Neutrophil (primary cell): ENCODE results near the gene KRTAP12-3.
"Not testable (repeated sequence)": the region's sequence is repeated elsewhere in the genome, so short reads cannot be mapped to it uniquely, and the experiment has no call there.

Experiments used
- H3K27ac ChIP-seq: fragments of 200-600 bp; sonication (generic); 2 replicates; pipeline ENCODE4 v1.5.1; 2016; ENCODE audit warnings: mild to moderate bottlenecking, moderate library complexity
- H3K27me3 ChIP-seq: fragments of 200-600 bp; sonication (generic); 2 replicates; pipeline ENCODE4 v1.6.0; 2016; ENCODE audit warnings: mild to moderate bottlenecking
- H3K36me3 ChIP-seq: fragments of 200-600 bp; sonication (generic); 2 replicates; pipeline ENCODE4 v1.5.1; 2017
- H3K4me1 ChIP-seq, 2 experiments: fragments of 200-600 bp in 1 of 2; sonication (generic) in 1 of 2; 1 replicate in 1 of 2; 2 replicates in 1 of 2; pipeline versions ENCODE4 v1.5.1 to v1.6.1; 2013 to 2016; ENCODE audit warnings: low read depth in 1 of 2, low read length in 1 of 2, mild to moderate bottlenecking in 1 of 2, moderate library complexity in 1 of 2; ENCODE audit not compliant: control insufficient read depth in 1 of 2, insufficient read depth in 1 of 2
- H3K4me3 ChIP-seq, 2 experiments: fragments of 200-600 bp in 1 of 2; sonication (generic) in 1 of 2; 1 replicate in 1 of 2; 2 replicates in 1 of 2; pipeline ENCODE4 v1.5.1; 2013 to 2016; ENCODE audit warnings: low read depth in 1 of 2, low read length in 1 of 2, mild to moderate bottlenecking in 1 of 2, moderate library complexity in 1 of 2
- H3K9me3 ChIP-seq: fragments of 200-600 bp; sonication (generic); 2 replicates; pipeline ENCODE4 v1.5.1; 2016
- TF ChIP-seq, protein P1 (sequence below): fragments of 200-600 bp; sonication (generic); IDR thresholded peaks from 2 replicates; pipeline ENCODE4 v1.5.1; 2016; ENCODE audit warnings: antibody characterized with exemption

The KRTAP12-3 gene

GRCh38 chr21:44684483-44684882, 26.8 kb downstream of the KRTAP12-3 start:
- Histone ChIP-seq H3K27me3 (peaks cover 21% of the 10 kb centered on the region), H3K36me3 (no peaks in the 10 kb centered on the region), H3K27ac (no peak overlapping the region), H3K9me3 (no peaks in the 10 kb centered on the region), H3K4me3 (no peak overlapping the region), H3K4me1 (no peaks in the 10 kb centered on the region)
- TF ChIP-seq, protein P1, sequence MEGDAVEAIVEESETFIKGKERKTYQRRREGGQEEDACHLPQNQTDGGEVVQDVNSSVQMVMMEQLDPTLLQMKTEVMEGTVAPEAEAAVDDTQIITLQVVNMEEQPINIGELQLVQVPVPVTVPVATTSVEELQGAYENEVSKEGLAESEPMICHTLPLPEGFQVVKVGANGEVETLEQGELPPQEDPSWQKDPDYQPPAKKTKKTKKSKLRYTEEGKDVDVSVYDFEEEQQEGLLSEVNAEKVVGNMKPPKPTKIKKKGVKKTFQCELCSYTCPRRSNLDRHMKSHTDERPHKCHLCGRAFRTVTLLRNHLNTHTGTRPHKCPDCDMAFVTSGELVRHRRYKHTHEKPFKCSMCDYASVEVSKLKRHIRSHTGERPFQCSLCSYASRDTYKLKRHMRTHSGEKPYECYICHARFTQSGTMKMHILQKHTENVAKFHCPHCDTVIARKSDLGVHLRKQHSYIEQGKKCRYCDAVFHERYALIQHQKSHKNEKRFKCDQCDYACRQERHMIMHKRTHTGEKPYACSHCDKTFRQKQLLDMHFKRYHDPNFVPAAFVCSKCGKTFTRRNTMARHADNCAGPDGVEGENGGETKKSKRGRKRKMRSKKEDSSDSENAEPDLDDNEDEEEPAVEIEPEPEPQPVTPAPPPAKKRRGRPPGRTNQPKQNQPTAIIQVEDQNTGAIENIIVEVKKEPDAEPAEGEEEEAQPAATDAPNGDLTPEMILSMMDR: no peak

DNA sequence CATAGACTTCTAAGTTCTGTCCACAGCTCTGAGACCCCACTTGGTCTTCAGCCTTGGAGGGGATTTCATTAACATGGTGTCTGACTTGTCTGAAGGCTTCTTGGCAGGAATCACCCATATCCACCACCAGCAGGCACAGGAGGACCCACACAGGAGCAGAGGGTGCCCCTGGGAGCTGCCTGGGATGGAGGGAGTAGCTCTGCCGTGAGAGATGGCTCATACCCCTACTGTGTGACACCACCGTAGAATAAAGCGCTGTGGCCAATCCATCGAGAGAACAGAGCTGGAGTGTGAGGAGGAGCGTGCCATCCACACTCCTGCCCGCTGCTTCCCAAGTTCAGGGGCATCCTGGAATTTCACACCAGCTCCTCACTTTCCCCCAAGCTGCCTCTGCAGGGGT, 27.3 kb downstream of the KRTAP12-3 start:
- not testable (repeated sequence) for H3K36me3 ChIP-seq, H3K4me1 ChIP-seq, H3K4me3 ChIP-seq, H3K27ac ChIP-seq, H3K9me3 ChIP-seq
- peaks cover 25% of the 10 kb centered on the region for H3K27me3 ChIP-seq

DNA sequence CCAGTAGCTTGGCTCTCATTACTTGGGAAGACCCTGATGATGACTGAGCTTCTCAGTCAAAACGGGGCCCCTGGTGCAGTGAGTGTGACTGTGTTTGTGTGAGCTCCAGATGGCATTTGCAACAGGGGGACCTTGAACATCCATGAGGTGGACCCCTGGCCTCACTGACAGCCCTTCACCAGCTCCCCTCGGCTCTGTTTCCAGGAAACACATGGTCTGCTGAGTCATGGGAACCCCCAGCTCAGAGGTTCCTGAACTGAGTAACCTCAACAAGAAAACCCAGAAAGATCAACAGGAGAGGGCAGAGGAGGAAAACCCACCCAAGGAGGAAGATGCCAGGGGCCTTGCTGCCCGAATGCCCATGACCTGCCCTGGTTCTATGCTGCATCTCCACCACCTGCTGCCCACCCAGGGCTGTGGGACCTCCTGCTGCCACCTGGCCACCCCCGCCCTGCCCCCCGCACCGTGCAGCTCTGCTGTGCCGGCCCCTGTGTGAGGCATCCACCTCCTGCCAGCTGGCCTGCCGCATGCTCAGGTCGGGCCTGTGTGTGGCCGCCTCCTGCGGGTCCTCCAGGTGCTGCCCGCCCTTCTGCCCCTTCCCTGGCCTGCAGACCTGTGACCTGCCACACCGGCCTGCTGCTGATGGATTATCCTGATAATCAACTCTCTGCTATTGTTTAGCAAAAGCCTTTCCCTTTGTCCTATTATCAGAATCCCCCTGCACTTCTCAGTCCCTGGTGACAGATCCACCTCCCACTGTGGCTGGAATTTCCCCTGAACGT, 28.5 kb downstream of the KRTAP12-3 start:
- no peak overlapping the region for H3K4me3 ChIP-seq
- TF ChIP-seq, protein P1: no peak
- no peaks in the 10 kb centered on the region for H3K9me3 ChIP-seq

GRCh38 chr21:44686843-44687561, 29.3 kb downstream of the KRTAP12-3 start:
- Histone ChIP-seq H3K4me1 (no peaks in the 10 kb centered on the region), H3K27ac (no peak overlapping the region), H3K9me3 (no peaks in the 10 kb centered on the region), H3K4me3 (no peak overlapping the region), H3K27me3 (peaks cover 38% of the 10 kb centered on the region), H3K36me3 (no peaks in the 10 kb centered on the region)
- TF ChIP-seq, protein P1: no peak

More for the DNA sequence above, 28.5 kb downstream of the KRTAP12-3 start:
- peaks cover 36% of the 10 kb centered on the region for H3K27me3 ChIP-seq
- H3K4me1 ChIP-seq: no peaks in the 10 kb centered on the region
- H3K36me3 ChIP-seq: no peaks in the 10 kb centered on the region
- H3K27ac ChIP-seq: no peak overlapping the region

DNA sequence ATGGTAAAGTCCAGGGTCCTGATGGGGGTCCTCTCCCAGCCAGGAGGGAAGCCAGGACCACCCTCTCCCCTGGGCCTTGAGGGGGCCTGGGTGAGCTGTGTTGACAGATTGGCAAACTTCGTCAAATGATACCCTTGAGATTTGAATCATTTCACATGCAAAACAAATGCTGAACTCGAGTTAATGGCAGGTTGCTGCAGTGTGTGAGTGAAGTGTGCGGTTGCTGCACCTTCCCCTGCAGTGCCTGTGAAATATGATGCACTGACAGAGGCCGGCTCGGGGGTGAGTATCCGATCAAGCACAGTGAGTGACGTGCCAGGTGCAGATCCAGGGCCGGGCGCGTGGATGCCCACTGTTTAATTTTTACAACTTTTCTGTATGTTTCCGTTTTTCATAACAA, 29.9 kb downstream of the KRTAP12-3 start:
- H3K36me3 ChIP-seq: no peaks in the 10 kb centered on the region
- no peak overlapping the region for H3K4me3 ChIP-seq
- TF ChIP-seq, protein P1: no peak
- no peaks in the 10 kb centered on the region for H3K4me1 ChIP-seq
- peaks cover 34% of the 10 kb centered on the region for H3K27me3 ChIP-seq
- no peak overlapping the region for H3K27ac ChIP-seq
- H3K9me3 ChIP-seq: no peaks in the 10 kb centered on the region

GRCh38 chr21:44689740-44690139, 32.0 kb downstream of the KRTAP12-3 start:
- H3K36me3 ChIP-seq, H3K4me1 ChIP-seq, H3K9me3 ChIP-seq, H3K27ac ChIP-seq, H3K4me3 ChIP-seq: not testable (repeated sequence)
- peaks cover 38% of the 10 kb centered on the region for H3K27me3 ChIP-seq
